Adrenal gland (tissue), 5 donors: ENCODE data around the gene MDM2.

Source experiments
- CTCF ChIP-seq, 6 experiments: fragments of 450-650 bp in 4 of 6; fragments of 200-600 bp in 2 of 6; sonication (generic) in 1 of 6; IDR thresholded peaks; 1 replicate in 5 of 6; 2 replicates in 1 of 6; pipeline versions ENCODE4 v1.5.1 to v1.8.0; 2016 to 2021; ENCODE audit warnings: antibody characterized with exemption in 6 of 6, mild to moderate bottlenecking in 2 of 6, moderate library complexity in 1 of 6
- POLR2A ChIP-seq, 2 donors: fragments of 450-650 bp; IDR thresholded peaks; one replicate each; pipeline ENCODE4 v1.6.1; 2017; ENCODE audit warnings: antibody characterized with exemption in 2 of 2, mild to moderate bottlenecking in 2 of 2, moderate library complexity in 1 of 2
- donor health status: DM: no; HTN: no; CAD: no.

- TF ChIP-seq CTCF (IDR thresholded peaks at IDR 0.05) (no peak), POLR2A (IDR thresholded peaks at IDR 0.05) (no peak)
These were observed 24.0 kb upstream of the MDM2 start for GRCh38 chr12:68784015-68784414.
